Spleen (tissue), 11 donors: ENCODE measurements around the gene TEX14. TPM values are rescaled to one million over a fixed set of nuclear protein-coding genes. Genes with fewer than 3 reads are reported as not detected.

Experiments
- DNase-seq: peaks from one replicate; pipeline ENCODE4 v3.0.0-alpha.2; 2020
- H3K27ac ChIP-seq, 8 donors: fragments of 200-600 bp; sonication (generic) in 7 of 8; 1 replicate in 4 of 8; 2 replicates in 4 of 8; pipeline versions ENCODE4 v1.5.0 to v1.8.0; 2016 to 2021; ENCODE audit warnings: inconsistent platforms in 4 of 8, mild to moderate bottlenecking in 4 of 8, moderate library complexity in 1 of 8
- H3K27me3 ChIP-seq, 7 donors: fragments of 200-600 bp; sonication (generic) in 6 of 7; replicated peaks in 1 of 7; 1 replicate in 4 of 7; 2 replicates in 3 of 7; pipeline versions ENCODE4 v1.5.0 to v1.8.0; 2016 to 2021; ENCODE audit warnings: inconsistent platforms in 3 of 7, mild to moderate bottlenecking in 1 of 7
- H3K36me3 ChIP-seq, 6 donors: fragments of 200-600 bp; sonication (generic) in 5 of 6; 1 replicate in 4 of 6; 2 replicates in 2 of 6; pipeline versions ENCODE4 v1.5.0 to v1.8.0; 2016 to 2021; ENCODE audit warnings: inconsistent platforms in 2 of 6
- H3K4me1 ChIP-seq, 6 donors: fragments of 200-600 bp; sonication (generic) in 5 of 6; 1 replicate in 3 of 6; 2 replicates in 3 of 6; pipeline versions ENCODE4 v1.5.0 to v1.8.0; 2016 to 2021; ENCODE audit warnings: inconsistent platforms in 3 of 6
- H3K4me3 ChIP-seq, 8 donors: fragments of 200-600 bp; sonication (generic) in 7 of 8; 1 replicate in 4 of 8; 2 replicates in 4 of 8; pipeline versions ENCODE4 v1.5.0 to v1.8.0; 2016 to 2021; ENCODE audit warnings: inconsistent platforms in 4 of 8, mild to moderate bottlenecking in 4 of 8, moderate library complexity in 2 of 8
- H3K9me3 ChIP-seq, 8 donors: fragments of 200-600 bp; sonication (generic) in 7 of 8; 1 replicate in 4 of 8; 2 replicates in 4 of 8; pipeline versions ENCODE4 v1.5.0 to v1.8.0; 2016 to 2021; ENCODE audit warnings: inconsistent platforms in 4 of 8
- CTCF ChIP-seq, 11 experiments: fragments of 200-600 bp in 7 of 11; fragments of 450-650 bp in 4 of 11; sonication (generic) in 4 of 11; IDR thresholded peaks in 8 of 11; conservative IDR thresholded peaks in 3 of 11; 1 replicate in 7 of 11; 2 replicates in 4 of 11; pipeline versions ENCODE4 v1.4.0 to v1.8.0; 2016 to 2021; ENCODE audit warnings: antibody characterized with exemption in 11 of 11, inconsistent platforms in 4 of 11, mild to moderate bottlenecking in 1 of 11
- POLR2A ChIP-seq, 3 donors: fragments of 450-650 bp; IDR thresholded peaks; one replicate each; pipeline ENCODE4 v1.5.1; 2017; ENCODE audit warnings: antibody characterized with exemption in 3 of 3, mild to moderate bottlenecking in 1 of 3
- POLR2AphosphoS5 ChIP-seq, 3 donors: sonication (generic); formaldehyde crosslinking; IDR thresholded peaks; one replicate each; pipeline ENCODE4 v1.5.1; 2017; ENCODE audit warnings: antibody characterized with exemption in 3 of 3
- WGBS, 5 donors: extraction: QIAGEN DNeasy Blood & Tissue Kit in 3 of 5; methylation state at CpG; one replicate each; pipeline versions ENCODE4 v1.1.5 to v1.1.7; 2013 to 2018; 5-methylcytosine and 5-hydroxymethylcytosine counted together
- intact Hi-C: fragments of 100-400 bp; cut with DNase I; formaldehyde crosslinking; loops from one replicate; pipeline ENCODE4 v1.15.0; 2023; ENCODE audit warnings: low total_unique reads
- polyA plus RNA-seq, 3 donors: library from polyadenylated mRNA; stranded (reverse); fragments of 200-250 nt; gene quantifications; one replicate each; pipeline ENCODE4 v1.2.1, GENCODE V29; 2013
- total RNA-seq, 7 donors: library from RNA; depleted of rRNA in 3 of 7; stranded (reverse); fragments of >200 nt in 3 of 7; fragmentation: NEBNext Ultra II Directional in 4 of 7; extraction: Animal tissue kit (Norgen Biotek cat#: 25700) in 4 of 7; gene quantifications; one replicate each; pipeline versions ENCODE4 v1.1.0 to v1.2.1, GENCODE V29; 2016 to 2021
- donor health status: healthy with polysubstance abuse.
- donor health status: DM: no; HTN: no; CAD: no; lungs with moderate emphysema.
- donor health status: DM: no; HTN: no; CAD: no.
- donor health status: Bipolar disorder and iron deficiency.
- donor health status: healthy.
- donor health status: DM: no; HTN: no; CAD: no.
- donor health status: DM: yes; HTN: yes; CAD: no.

The TEX14 gene
- total and polyA plus RNA-seq, 10 donors, result 0.17 to 0.70 (median 0.39) TPM; not detected in 1

GRCh38 chr17:58535431-58535830 is 156.4 kb downstream of the TEX14 start:
- intact Hi-C loops, result no loop called here
- H3K4me3 ChIP-seq, result no peak overlapping the region
- no peak for DNase-seq
- TF ChIP-seq POLR2A (IDR thresholded peaks at IDR 0.05) (no peak), CTCF (IDR thresholded peaks at IDR 0.05 in 8 of 11, conservative IDR thresholded peaks at IDR 0.05 in 3 of 11) (no peak), POLR2AphosphoS5 (IDR thresholded peaks at IDR 0.05) (no peak)
- no peak overlapping the region for H3K27ac ChIP-seq
- no peaks in the 10 kb centered on the region for H3K36me3 ChIP-seq
- peaks cover 0 to 29% (median 0%) of the 10 kb centered on the region in 7 donors for H3K27me3 ChIP-seq
- WGBS, 5 donors, result 85 to 100% (median 92%) methylated on average over 2 of the region's 2 CpGs
- no peaks in the 10 kb centered on the region for H3K9me3 ChIP-seq
- H3K4me1 ChIP-seq, result peaks cover 3 to 61% (median 30%) of the 10 kb centered on the region in 6 donors

GRCh38 chr17:58534901-58535421 is 156.9 kb downstream of the TEX14 start:
- intact Hi-C loops, result no loop called here
- TF ChIP-seq POLR2AphosphoS5 (IDR thresholded peaks at IDR 0.05) (no peak), CTCF (IDR thresholded peaks at IDR 0.05 in 8 of 11, conservative IDR thresholded peaks at IDR 0.05 in 3 of 11) (no peak), POLR2A (IDR thresholded peaks at IDR 0.05) (no peak)
- no peak overlapping the region for H3K4me3 ChIP-seq
- peaks cover 3 to 65% (median 30%) of the 10 kb centered on the region in 6 donors for H3K4me1 ChIP-seq
- peak overlapping the region in 1 of 8 donors; percentile 45 for H3K27ac ChIP-seq
- WGBS, 5 donors, result 55 to 83% (median 69%) methylated on average over 3 to 4 of the region's 4 CpGs
- H3K27me3 ChIP-seq, result peaks cover 0 to 30% (median 0%) of the 10 kb centered on the region in 7 donors
- H3K36me3 ChIP-seq, result no peaks in the 10 kb centered on the region
- H3K9me3 ChIP-seq, result no peaks in the 10 kb centered on the region
- DNase-seq, result peak; percentile 21

DNA sequence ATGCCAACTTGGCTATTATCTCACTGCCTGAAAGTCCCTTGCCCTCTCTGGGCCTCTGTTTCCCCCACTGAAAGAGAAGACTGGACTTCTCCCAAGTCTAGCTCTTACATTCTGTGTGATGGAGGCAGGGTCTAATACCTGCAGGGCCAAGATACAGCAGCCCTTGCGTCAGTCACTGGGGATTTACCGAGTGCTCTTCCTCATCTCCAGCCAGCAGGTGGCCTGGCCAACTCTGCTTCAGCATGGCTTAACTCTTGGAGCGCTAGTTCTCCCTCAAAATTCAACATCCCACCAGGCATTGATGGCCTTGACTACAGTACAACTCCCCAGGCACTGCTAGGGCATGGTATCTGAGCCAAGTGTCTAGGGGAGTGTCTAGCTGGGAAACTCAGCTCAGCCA is 157.5 kb downstream of the TEX14 start:
- H3K36me3 ChIP-seq, result no peaks in the 10 kb centered on the region
- peak overlapping the region in 1 of 8 donors; percentile 45 for H3K27ac ChIP-seq
- no peak for TF ChIP-seq CTCF (IDR thresholded peaks at IDR 0.05 in 8 of 11, conservative IDR thresholded peaks at IDR 0.05 in 3 of 11)
- TF ChIP-seq POLR2AphosphoS5 (IDR thresholded peaks at IDR 0.05), result no peak
- TF ChIP-seq POLR2A (IDR thresholded peaks at IDR 0.05), result no peak
- peak; percentile 24 for DNase-seq
- 58 to 86% (median 79%) methylated on average over 3 of the region's 3 CpGs for WGBS, 5 donors
- H3K4me1 ChIP-seq, result peaks cover 3 to 67% (median 27%) of the 10 kb centered on the region in 6 donors
- H3K4me3 ChIP-seq, result no peak overlapping the region
- no peaks in the 10 kb centered on the region for H3K9me3 ChIP-seq
- H3K27me3 ChIP-seq, result peaks cover 0 to 30% (median 0%) of the 10 kb centered on the region in 7 donors
- intact Hi-C loops, result no loop called here

DNA sequence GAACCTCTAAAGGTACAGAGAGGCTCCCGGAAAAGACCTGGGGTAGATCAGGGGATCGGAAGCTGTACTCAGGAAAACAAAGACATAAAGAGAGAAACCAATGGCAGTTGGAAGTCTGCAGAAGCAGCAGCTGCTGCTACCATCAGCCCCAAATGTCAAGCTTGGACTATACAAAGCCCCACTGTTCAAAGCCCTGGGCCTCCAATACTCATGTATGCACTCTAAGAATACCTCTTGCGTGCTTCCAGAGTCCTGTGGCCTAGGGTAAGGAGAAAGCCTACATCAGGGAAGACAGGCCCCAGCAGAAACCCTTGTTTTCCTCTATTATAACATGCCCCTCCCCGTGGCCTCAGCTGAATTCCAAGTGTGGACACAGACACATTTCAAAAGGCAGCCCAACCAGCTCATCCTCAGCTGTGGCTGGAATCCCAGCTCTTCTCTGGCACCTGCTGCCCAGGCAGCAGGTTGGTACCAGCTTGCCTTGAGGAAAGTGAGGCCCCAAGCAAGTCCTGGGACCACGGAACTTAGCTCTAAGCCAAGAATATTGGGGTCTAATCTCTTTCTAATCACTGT is 158.1 kb downstream of the TEX14 start:
- DNase-seq, result no peak
- peaks cover 1 to 67% (median 24%) of the 10 kb centered on the region in 6 donors for H3K4me1 ChIP-seq
- TF ChIP-seq CTCF (IDR thresholded peaks at IDR 0.05 in 8 of 11, conservative IDR thresholded peaks at IDR 0.05 in 3 of 11) (no peak), POLR2AphosphoS5 (IDR thresholded peaks at IDR 0.05) (no peak), POLR2A (IDR thresholded peaks at IDR 0.05) (no peak)
- WGBS, 5 donors, result 92 to 98% (median 96%) methylated on average over 5 of the region's 5 CpGs
- H3K4me3 ChIP-seq, result no peak overlapping the region
- H3K27ac ChIP-seq, result no peak overlapping the region
- H3K9me3 ChIP-seq, result no peaks in the 10 kb centered on the region
- peaks cover 0 to 30% (median 0%) of the 10 kb centered on the region in 7 donors for H3K27me3 ChIP-seq
- H3K36me3 ChIP-seq, result no peaks in the 10 kb centered on the region
- intact Hi-C loops, result no loop called here
